GM12878 (cell line): ENCODE results near the gene ELMO3. TPM values are rescaled to one million over a fixed set of nuclear protein-coding genes. Genes with fewer than 3 reads are reported as not detected.

Experiments
- ATAC-seq: fragments of 200-7000 bp; cut with Tn5 transposase; 3 replicates; pipeline ENCODE4 v1.9.1; 2020; ENCODE audit warnings: mild to moderate bottlenecking, moderate library complexity
- BruUV-seq: library from RNA; stranded (reverse); fragments of 400-500 nt; replicated peaks from 2 replicates; lab custom pipeline; 2021; lab: Mats Ljungman, UMichigan
- CTCF ChIA-PET: fragments of 300-600 bp; sonication (Branson Sonifier 250); formaldehyde crosslinking; extraction: SDS; loops from one replicate; lab custom pipeline; 2021; ENCODE audit warnings: inconsistent platforms; lab: Yijun Ruan, JAX
- POLR2A ChIA-PET: fragments of 350-600 bp; formaldehyde crosslinking; extraction: SDS; loops from one replicate; lab custom pipeline; 2021; ENCODE audit warnings: inconsistent platforms; lab: Charles Lee
- RAD21 ChIA-PET: fragments of 300-600 bp; sonication (Branson Sonifier 250); formaldehyde crosslinking; loops from one replicate; lab custom pipeline; 2023; ENCODE audit warnings: antibody characterized with exemption; ENCODE audit not compliant: unreplicated experiment; lab: Charles Lee
- SMC1A ChIA-PET: fragments of 300-600 bp; sonication (Branson Sonifier 250); formaldehyde crosslinking; loops from one replicate; lab custom pipeline; 2023; ENCODE audit not compliant: unreplicated experiment, uncharacterized antibody; lab: Charles Lee
- DNase-seq: peaks from one replicate; pipeline ENCODE4 v3.0.0-alpha.2; 2011; ENCODE audit warnings: low read depth, low spot score
- FAIRE-seq: peaks from 3 replicates; lab custom pipeline; 2011; peaks lifted over from hg19 to GRCh38; lab: Jason Lieb, UNC
- H2AFZ ChIP-seq: 2 replicates; pipeline ENCODE4 v1.6.0; 2011; ENCODE audit warnings: low read depth, low read length, control low read depth; ENCODE audit not compliant: control insufficient read depth
- H3K27ac ChIP-seq: 2 replicates; pipeline ENCODE4 v1.5.1; 2011; ENCODE audit warnings: control low read depth; ENCODE audit not compliant: control insufficient read depth, insufficient read depth
- H3K27me3 ChIP-seq, 2 experiments: replicated peaks in 1 of 2; 2 replicates each; pipeline versions ENCODE4 v1.6.0 to v1.6.1; 2011; ENCODE audit warnings: low read length in 1 of 2; ENCODE audit not compliant: control insufficient read depth in 2 of 2, insufficient read depth in 2 of 2
- H3K36me3 ChIP-seq, 2 experiments: 2 replicates each; pipeline ENCODE4 v1.5.1; 2011; ENCODE audit warnings: low read length in 1 of 2; ENCODE audit not compliant: control insufficient read depth in 2 of 2, insufficient read depth in 2 of 2
- H3K4me1 ChIP-seq: 2 replicates; pipeline ENCODE4 v1.6.1; 2011; ENCODE audit warnings: mild to moderate bottlenecking, low read length, moderate library complexity, mixed read lengths; ENCODE audit not compliant: control insufficient read depth, insufficient read depth
- H3K4me2 ChIP-seq: 2 replicates; pipeline ENCODE4 v1.6.0; 2011; ENCODE audit warnings: control low read depth; ENCODE audit not compliant: control insufficient read depth, insufficient read depth
- H3K4me3 ChIP-seq: fragments of 200-600 bp; sonication (generic); 2 replicates; pipeline ENCODE4 v1.5.1; 2016
- H3K79me2 ChIP-seq: 2 replicates; pipeline ENCODE4 v1.6.0; 2011; ENCODE audit warnings: low read length; ENCODE audit not compliant: control insufficient read depth, insufficient read depth
- H3K9ac ChIP-seq: 2 replicates; pipeline ENCODE4 v1.8.0; 2011; ENCODE audit warnings: low read length, control low read depth, mixed read lengths; ENCODE audit not compliant: control insufficient read depth, insufficient read depth
- H3K9me3 ChIP-seq: replicated peaks from 3 replicates; pipeline ENCODE4 v1.5.1; 2011; ENCODE audit warnings: mild to moderate bottlenecking, low read length; ENCODE audit not compliant: control insufficient read depth, insufficient read depth
- H4K20me1 ChIP-seq: 2 replicates; pipeline ENCODE4 v1.6.0; 2011; ENCODE audit not compliant: control insufficient read depth, insufficient read depth
- BHLHE40 ChIP-seq, 2 experiments: fragments of 450-650 bp in 1 of 2; IDR thresholded peaks; 2 replicates each; pipeline ENCODE4 v1.6.1; 2011 to 2017; ENCODE audit warnings: low read depth in 2 of 2, borderline replicate concordance in 1 of 2, improper control_type of control experiment in 1 of 2, low read length in 1 of 2, mild to moderate bottlenecking in 1 of 2
- POLR2A ChIP-seq: IDR thresholded peaks from 2 replicates; pipeline ENCODE4 v1.6.1; 2011; ENCODE audit warnings: low read depth, mild to moderate bottlenecking, low read length
- SUPT20H ChIP-seq: IDR thresholded peaks from 2 replicates; pipeline ENCODE4 v1.6.1; 2011; ENCODE audit warnings: low read depth, mild to moderate bottlenecking, low read length, moderate library complexity, borderline replicate concordance; ENCODE audit not compliant: control insufficient read depth
- WGBS: methylation state at CpG from one replicate; pipeline ENCODE4 v1.1.6; 2016; ENCODE audit warnings: low lambda C conversion rate; ENCODE audit not compliant: insufficient replicate concordance, insufficient coverage; ENCODE audit errors: missing lambda C conversion rate; 5-methylcytosine and 5-hydroxymethylcytosine counted together
- in situ Hi-C: fragments of 300-500 bp; cut with MboI; formaldehyde crosslinking; loops from 9 replicates; pipeline ENCODE4 v1.14.3; 2018; ENCODE audit warnings: mixed read lengths
- intact Hi-C: fragments of 100-400 bp; cut with micrococcal nuclease; formaldehyde crosslinking; loops from one replicate; pipeline ENCODE4 v1.14.2; 2022; ENCODE audit not compliant: unreplicated experiment
- polyA plus RNA-seq, 11 experiments: library from polyadenylated mRNA; depleted of rRNA in 4 of 11; unstranded in 6 of 11; stranded (reverse) in 5 of 11; fragments of >200 nt; fragmentation: Nextera tagmentation in 4 of 11; fragmentation: Illumina TruSeq in 1 of 11; extraction: Ambion mirVana in 4 of 11; extraction: Trizol in 1 of 11; gene quantifications; 1 replicate in 1 of 11; 2 replicates in 10 of 11; pipeline versions ENCODE4 v1.2.1 to v1.2.3, GENCODE V29; 2011 to 2016; ENCODE audit warnings: inconsistent platforms in 2 of 11, missing spikeins in 2 of 11, low read depth in 1 of 11
- total RNA-seq, 4 experiments: library from RNA; depleted of rRNA in 3 of 4; stranded (reverse); fragments of >200 nt in 3 of 4; fragmentation: Illumina TruSeq in 1 of 4; extraction: Trizol in 1 of 4; gene quantifications; 2 replicates each; pipeline versions ENCODE4 v1.2.1 to v1.2.3, GENCODE V29; 2013 to 2021
- TF ChIP-seq, protein P1 (sequence below), 3 experiments: IDR thresholded peaks in 2 of 3; conservative IDR thresholded peaks in 1 of 3; 2 replicates each; pipeline ENCODE4 v1.5.1; 2011; ENCODE audit warnings: low read depth in 3 of 3, low read length in 3 of 3, mild to moderate bottlenecking in 3 of 3, control low read depth in 2 of 3, moderate library complexity in 2 of 3, inconsistent platforms in 1 of 3, mixed read lengths in 1 of 3; ENCODE audit not compliant: control insufficient read depth in 2 of 3, insufficient read depth in 1 of 3; ENCODE audit errors: extremely low read depth in 1 of 3

ELMO3 gene
- total and polyA plus RNA-seq, 10 of the 15 experiments (the other 5 are each of a cell fraction or from before 2014, with no cell fraction given) = 0.05 to 4.7 (median 0.96) TPM; not detected in 1

DNA sequence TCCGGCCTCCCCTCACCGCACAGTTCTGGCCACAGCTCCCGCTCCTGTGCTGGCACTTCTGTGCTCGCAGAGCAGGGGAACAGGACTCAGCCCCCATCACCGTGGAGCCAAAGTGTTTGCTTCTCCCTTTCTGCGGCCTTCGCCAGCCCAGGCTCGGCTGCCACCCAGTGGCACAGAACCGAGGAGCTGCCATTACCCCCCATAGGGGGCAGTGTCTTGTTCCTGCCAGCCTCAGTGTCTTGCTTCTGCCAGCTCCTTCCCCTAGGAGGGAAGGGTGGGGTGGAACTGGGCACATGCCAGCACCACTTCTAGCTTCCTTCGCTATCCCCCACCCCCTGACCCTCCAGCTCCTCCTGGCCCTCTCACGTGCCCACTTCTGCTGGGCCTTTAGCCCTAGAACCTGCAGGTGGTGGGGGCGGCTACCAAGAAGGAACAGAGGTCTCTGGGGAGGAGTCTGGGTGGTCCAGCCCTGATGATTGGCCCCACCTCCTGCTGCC is 645 bp upstream of the ELMO3 start:
- Histone ChIP-seq H2AFZ (no peak overlapping the region), H3K27me3 (no peaks in the 10 kb centered on the region), H3K4me2 (no peak overlapping the region), H3K9me3 (no peaks in the 10 kb centered on the region), H3K4me3 (no peak overlapping the region), H3K36me3 (peaks cover 22 to 52% of the 10 kb centered on the region in 2 experiments), H3K9ac (no peak overlapping the region), H3K4me1 (peaks cover 4% of the 10 kb centered on the region; the same call in 1 of the 2 replicates), H4K20me1 (peaks cover 7% of the 10 kb centered on the region), H3K79me2 (peaks cover 10% of the 10 kb centered on the region), H3K27ac (no peak overlapping the region)
- TF ChIP-seq, protein P1, sequence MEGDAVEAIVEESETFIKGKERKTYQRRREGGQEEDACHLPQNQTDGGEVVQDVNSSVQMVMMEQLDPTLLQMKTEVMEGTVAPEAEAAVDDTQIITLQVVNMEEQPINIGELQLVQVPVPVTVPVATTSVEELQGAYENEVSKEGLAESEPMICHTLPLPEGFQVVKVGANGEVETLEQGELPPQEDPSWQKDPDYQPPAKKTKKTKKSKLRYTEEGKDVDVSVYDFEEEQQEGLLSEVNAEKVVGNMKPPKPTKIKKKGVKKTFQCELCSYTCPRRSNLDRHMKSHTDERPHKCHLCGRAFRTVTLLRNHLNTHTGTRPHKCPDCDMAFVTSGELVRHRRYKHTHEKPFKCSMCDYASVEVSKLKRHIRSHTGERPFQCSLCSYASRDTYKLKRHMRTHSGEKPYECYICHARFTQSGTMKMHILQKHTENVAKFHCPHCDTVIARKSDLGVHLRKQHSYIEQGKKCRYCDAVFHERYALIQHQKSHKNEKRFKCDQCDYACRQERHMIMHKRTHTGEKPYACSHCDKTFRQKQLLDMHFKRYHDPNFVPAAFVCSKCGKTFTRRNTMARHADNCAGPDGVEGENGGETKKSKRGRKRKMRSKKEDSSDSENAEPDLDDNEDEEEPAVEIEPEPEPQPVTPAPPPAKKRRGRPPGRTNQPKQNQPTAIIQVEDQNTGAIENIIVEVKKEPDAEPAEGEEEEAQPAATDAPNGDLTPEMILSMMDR (IDR thresholded peaks at IDR 0.05 in 2 of 3, conservative IDR thresholded peaks at IDR 0.05 in 1 of 3; ENCODE audit: control insufficient read depth in 2 of 3, extremely low read depth in 1 of 3, insufficient read depth in 1 of 3, low read depth in 3 of 3, low read length in 3 of 3) = peak; percentile 39 to 64 (median 59); a peak in 5 of 6 replicates
- TF ChIP-seq POLR2A (peak; percentile 52; the same call in 1 of the 2 replicates), SUPT20H (no peak), BHLHE40 (IDR thresholded peaks at IDR 0.05; ENCODE audit: borderline replicate concordance in 1 of 2, low read depth in 2 of 2, low read length in 1 of 2) (peak in 1 of 2 experiments; percentile 28; a peak in 2 of 4 replicates)
- DNase-seq = no peak
- peak; percentile 81 for ATAC-seq
- SMC1A ChIA-PET = interaction anchor here (1.2 kb wide), 2 partner anchors 16 to 28 kb away, joined by 3 to 4 read pairs; partner anchors contain the start of gene TMEM208
- WGBS = 81% methylated on average over 12 of the region's 12 CpGs
- RAD21 ChIA-PET = interaction anchor here (1.1 to 1.3 kb wide), 2 partner anchors 29 to 48 kb away, joined by 3 read pairs; partner anchors contain the start of gene FHOD1
- FAIRE-seq = no peak
- intact Hi-C loops (no loop called here), in situ Hi-C loops (no loop called here)
- CTCF ChIA-PET = interaction anchor here (0.7 to 2.0 kb wide), 14 partner anchors 9 to 245 kb away, joined by 3 to 13 read pairs (median 4); partner anchors contain the start of genes FHOD1 and TMEM208
- BruUV-seq = no TSS peak
- POLR2A ChIA-PET = interaction anchor here (1.0 kb wide), 1 partner anchor 8 kb away, joined by 3 read pairs; no protein-coding TSS in a partner anchor
